IMR-90 (cell line): ENCODE results near the gene DDX20. TPM values are rescaled to one million over a fixed set of nuclear protein-coding genes. Genes with fewer than 3 reads are reported as not detected.

ENCODE experiments used
- ATAC-seq: fragments of 200-7000 bp; cut with Tn5 transposase; 2 replicates; pipeline ENCODE4 v1.9.1; 2020; ENCODE audit warnings: low read depth, mild to moderate bottlenecking, moderate library complexity
- BruUV-seq: library from RNA; stranded (reverse); fragments of 400-500 nt; replicated peaks from 2 replicates; lab custom pipeline; 2021; lab: Mats Ljungman, UMichigan
- CTCF ChIA-PET: fragments of 300-600 bp; formaldehyde crosslinking; extraction: SDS; loops from one replicate; lab custom pipeline; 2021; ENCODE audit warnings: antibody characterized with exemption; lab: Yijun Ruan, JAX
- POLR2A ChIA-PET: fragments of 300-600 bp; sonication (Branson Sonifier 250); formaldehyde crosslinking; loops from one replicate; lab custom pipeline; 2022; ENCODE audit warnings: antibody characterized with exemption; ENCODE audit not compliant: unreplicated experiment; lab: Charles Lee
- DNase-seq: peaks from one replicate; pipeline ENCODE4 v3.0.0; 2013
- H2AFZ ChIP-seq: replicated peaks from 2 replicates; pipeline ENCODE3; 2013; ENCODE audit warnings: low read length, mild to moderate bottlenecking; ENCODE audit not compliant: poor library complexity
- H2AK5ac ChIP-seq: 2 replicates; pipeline ENCODE4 v1.6.1; 2013; ENCODE audit warnings: low read depth, low read length, inconsistent platforms
- H2AK9ac ChIP-seq: replicated peaks from 2 replicates; pipeline ENCODE3; 2013; ENCODE audit warnings: mild to moderate bottlenecking, low read depth, low read length, moderate library complexity; ENCODE audit not compliant: poor library complexity
- H2BK120ac ChIP-seq: 2 replicates; pipeline ENCODE4 v1.6.1; 2013; ENCODE audit warnings: low read depth, low read length, inconsistent platforms
- H2BK15ac ChIP-seq: 3 replicates; pipeline ENCODE4 v1.6.1; 2013; ENCODE audit warnings: low read depth, low read length, inconsistent platforms
- H2BK20ac ChIP-seq: 2 replicates; pipeline ENCODE4 v1.6.1; 2013; ENCODE audit warnings: low read depth, mild to moderate bottlenecking, inconsistent platforms, low read length, moderate library complexity
- H2BK5ac ChIP-seq: 2 replicates; pipeline ENCODE4 v1.6.1; 2013; ENCODE audit warnings: mild to moderate bottlenecking, low read depth, low read length, inconsistent platforms; ENCODE audit not compliant: poor library complexity, severe bottlenecking
- H3K14ac ChIP-seq: replicated peaks from 2 replicates; pipeline ENCODE4 v1.6.1; 2013; ENCODE audit warnings: low read depth, low read length, inconsistent platforms
- H3K18ac ChIP-seq: 2 replicates; pipeline ENCODE4 v1.6.1; 2013; ENCODE audit warnings: low read depth, low read length, control low read depth
- H3K23ac ChIP-seq: 2 replicates; pipeline ENCODE4 v1.6.1; 2013; ENCODE audit warnings: low read depth, low read length, inconsistent platforms
- H3K27ac ChIP-seq: 2 replicates; pipeline ENCODE4 v1.5.1; 2013; ENCODE audit warnings: mild to moderate bottlenecking, control low read depth, low read length; ENCODE audit not compliant: insufficient read depth
- H3K27me3 ChIP-seq: 2 replicates; pipeline ENCODE4 v1.6.1; 2013; ENCODE audit warnings: low read length; ENCODE audit not compliant: control insufficient read depth, insufficient read depth
- H3K36me3 ChIP-seq: 2 replicates; pipeline ENCODE4 v1.6.1; 2013; ENCODE audit warnings: low read length, mixed read lengths; ENCODE audit not compliant: control insufficient read depth, insufficient read depth
- H3K4ac ChIP-seq: 2 replicates; pipeline ENCODE4 v1.6.1; 2013; ENCODE audit warnings: low read depth, low read length, inconsistent platforms
- H3K4me1 ChIP-seq: 2 replicates; pipeline ENCODE4 v1.6.1; 2013; ENCODE audit warnings: low read length, mixed read lengths; ENCODE audit not compliant: control insufficient read depth, insufficient read depth
- H3K4me2 ChIP-seq: 2 replicates; pipeline ENCODE4 v1.6.1; 2013; ENCODE audit warnings: low read depth, mild to moderate bottlenecking, control low read depth, low read length, moderate library complexity
- H3K4me3 ChIP-seq: 2 replicates; pipeline ENCODE4 v1.5.1; 2013; ENCODE audit warnings: low read depth, mild to moderate bottlenecking, control low read depth, low read length, moderate library complexity; ENCODE audit not compliant: insufficient read depth
- H3K56ac ChIP-seq: 2 replicates; pipeline ENCODE4 v1.6.1; 2013; ENCODE audit warnings: low read length, inconsistent platforms; ENCODE audit not compliant: insufficient read depth; ENCODE audit errors: extremely low read depth
- H3K79me1 ChIP-seq, 2 experiments: 2 replicates each; pipeline ENCODE4 v1.6.1; 2013; ENCODE audit warnings: low read length in 2 of 2, inconsistent platforms in 1 of 2, low read depth in 1 of 2
- H3K9ac ChIP-seq: 2 replicates; pipeline ENCODE4 v1.6.1; 2013; ENCODE audit warnings: low read depth, low read length, control low read depth
- H3K9me1 ChIP-seq: 2 replicates; pipeline ENCODE4 v1.6.1; 2013; ENCODE audit warnings: low read length, inconsistent platforms; ENCODE audit not compliant: insufficient read depth
- H3K9me3 ChIP-seq: 2 replicates; pipeline ENCODE4 v1.6.1; 2013; ENCODE audit warnings: low read length; ENCODE audit not compliant: control insufficient read depth, insufficient read depth
- H4K20me1 ChIP-seq: 2 replicates; pipeline ENCODE4 v1.6.1; 2013; ENCODE audit warnings: low read length, inconsistent platforms; ENCODE audit not compliant: insufficient read depth
- H4K5ac ChIP-seq: 2 replicates; pipeline ENCODE4 v1.6.1; 2013; ENCODE audit warnings: mild to moderate bottlenecking, low read depth, low read length, control low read depth
- H4K8ac ChIP-seq, 2 experiments: 2 replicates each; pipeline ENCODE4 v1.6.1; 2013; ENCODE audit warnings: low read depth in 2 of 2, low read length in 2 of 2, control low read depth in 1 of 2, inconsistent platforms in 1 of 2
- H4K91ac ChIP-seq: 2 replicates; pipeline ENCODE4 v1.6.1; 2013; ENCODE audit warnings: low read depth, low read length, inconsistent platforms; ENCODE audit not compliant: insufficient read depth
- CEBPB ChIP-seq: IDR thresholded peaks from 2 replicates; pipeline ENCODE4 v1.6.1; 2012; ENCODE audit warnings: low read depth, low read length, improper control_type of control experiment
- CTCF ChIP-seq: conservative IDR thresholded peaks from 2 replicates; pipeline ENCODE4 v1.5.1; 2012; ENCODE audit warnings: mild to moderate bottlenecking, low read depth, low read length, improper control_type of control experiment
- MAFK ChIP-seq: IDR thresholded peaks from 2 replicates; pipeline ENCODE4 v1.6.1; 2012; ENCODE audit warnings: low read depth, low read length, improper control_type of control experiment
- RAD21 ChIP-seq: IDR thresholded peaks from 2 replicates; pipeline ENCODE4 v1.6.1; 2012; ENCODE audit warnings: low read length, improper control_type of control experiment
- SMC3 ChIP-seq: fragments of 150-350 bp; IDR thresholded peaks from 2 replicates; pipeline ENCODE4 v1.6.1; 2016; ENCODE audit warnings: low read depth, mild to moderate bottlenecking, antibody characterized with exemption, low read length, moderate library complexity
- WGBS, 2 experiments: methylation state at CpG; one replicate each; pipeline versions ENCODE4 v1.1.5 to v1.1.7; 2013; ENCODE audit warnings: missing lambda C conversion rate in 2 of 2; ENCODE audit not compliant: insufficient read length in 1 of 2; ENCODE audit errors: extremely low coverage in 2 of 2; 5-methylcytosine and 5-hydroxymethylcytosine counted together
- dilution Hi-C: fragments of 300-500 bp; cut with HindIII; formaldehyde crosslinking; loops from one replicate; pipeline ENCODE4 v1.14.3; 2018; ENCODE audit warnings: low sequenced_read_pairs; ENCODE audit not compliant: unreplicated experiment
- in situ Hi-C: fragments of 300-500 bp; cut with MboI; formaldehyde crosslinking; loops from 3 replicates; pipeline ENCODE4 v1.14.3; 2019; ENCODE audit warnings: low sequenced_read_pairs, inconsistent platforms, mixed read lengths
- intact Hi-C: fragments of 100-400 bp; cut with micrococcal nuclease; formaldehyde crosslinking; loops from 2 replicates; pipeline ENCODE4 v1.10.0; 2022
- polyA plus RNA-seq, 3 experiments: library from polyadenylated mRNA; depleted of rRNA; stranded (reverse); fragments of >200 nt; gene quantifications; 2 replicates each; pipeline ENCODE4 v1.2.3, GENCODE V29; 2012; ENCODE audit warnings: low replicate concordance in 1 of 3
- total RNA-seq: library from RNA; depleted of rRNA; stranded (reverse); fragments of >200 nt; gene quantifications from 2 replicates; pipeline ENCODE4 v1.2.3, GENCODE V29; 2012

Gene DDX20
- total and polyA plus RNA-seq, 2 of the 4 experiments (the other 2 are of a cell fraction): 5.7 to 10.9 TPM

DNA sequence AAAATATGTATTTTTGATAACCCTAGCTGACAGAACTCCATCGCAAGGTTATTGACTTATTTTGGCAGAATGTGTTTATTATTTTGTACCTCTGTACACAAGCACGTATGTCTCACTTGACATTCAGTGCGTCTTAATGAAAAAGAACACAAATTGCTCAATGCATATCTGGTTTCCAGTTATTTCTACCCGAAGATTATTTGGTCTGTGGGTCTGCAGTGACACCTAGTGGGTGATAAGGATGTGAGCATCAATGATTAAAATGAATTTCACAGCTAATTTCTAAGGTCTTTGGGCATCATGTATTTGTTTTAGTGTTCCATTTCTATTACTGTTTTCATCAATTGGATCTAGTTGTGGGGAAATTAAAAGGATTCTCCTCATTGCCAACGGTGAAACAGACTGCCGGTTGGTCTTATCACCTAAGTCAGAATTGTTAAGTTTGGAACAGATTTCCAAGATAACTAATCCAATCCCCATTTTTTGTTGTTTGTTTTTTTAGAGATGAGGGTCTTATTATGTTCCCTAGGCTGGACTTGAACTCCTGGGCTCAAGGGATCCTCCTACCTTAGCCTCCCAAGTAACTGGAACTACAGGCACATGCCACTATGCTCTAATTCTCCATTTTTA is 13.9 kb downstream of the DDX20 start:
- no CpG with 5 or more reads among the region's 6 CpGs for WGBS, 2 experiments
- H3K79me1 ChIP-seq: peaks cover 4 to 5% of the 10 kb centered on the region in 2 experiments; a peak in 3 of 4 replicates

More for the DNA sequence above, 13.9 kb downstream of the DDX20 start:
- no peak overlapping the region for H4K91ac ChIP-seq
- H2BK20ac ChIP-seq: no peak overlapping the region
- no peak overlapping the region for H2BK120ac ChIP-seq
- in situ Hi-C loops: loop anchor here (5.0 to 10.0 kb wide), 2 partner anchors 287 to 545 kb away; partner anchors contain the start of gene CHI3L2
- H4K8ac ChIP-seq: no peak overlapping the region
- H3K18ac ChIP-seq: no peak overlapping the region
- H3K4me3 ChIP-seq: no peak overlapping the region
- peaks cover 5% of the 10 kb centered on the region for H3K36me3 ChIP-seq
- DNase-seq: peak; percentile 78
- H3K4me1 ChIP-seq: no peaks in the 10 kb centered on the region; the same call in 1 of the 2 replicates
- H2BK5ac ChIP-seq: no peak overlapping the region
- TF ChIP-seq CEBPB: peak; percentile 96
- TF ChIP-seq MAFK: no peak
- TF ChIP-seq CTCF: peak; percentile 90
- peak; percentile 83 for TF ChIP-seq SMC3
- peak; percentile 94 for TF ChIP-seq RAD21
- H3K4me2 ChIP-seq: no peak overlapping the region
- no peak overlapping the region for H3K27ac ChIP-seq
- ATAC-seq: peak; percentile 74
- dilution Hi-C loops: loop anchor here (25.0 kb wide), 1 partner anchor 307 kb away; the partner anchor contains the start of gene C1orf162
- H2AFZ ChIP-seq: no peak overlapping the region
- H4K5ac ChIP-seq: no peak overlapping the region
- H2AK5ac ChIP-seq: no peak overlapping the region
- no peak overlapping the region for H3K56ac ChIP-seq
- no peak overlapping the region for H2BK15ac ChIP-seq
- no peak overlapping the region for H2AK9ac ChIP-seq
- no peaks in the 10 kb centered on the region for H3K9me1 ChIP-seq
- no peaks in the 10 kb centered on the region for H4K20me1 ChIP-seq
- H3K9ac ChIP-seq: no peak overlapping the region
- no peak overlapping the region for H3K23ac ChIP-seq
- ChIA-PET CTCF (interaction anchor here (0.6 to 2.5 kb wide), 8 partner anchors 9 to 288 kb away, joined by 3 to 9 read pairs (median 4); no protein-coding TSS in a partner anchor), POLR2A (interaction anchor here (0.6 kb wide), 1 partner anchor 53 kb away, joined by 3 read pairs; no protein-coding TSS in a partner anchor)
- BruUV-seq: no TSS peak
- no peaks in the 10 kb centered on the region for H3K9me3 ChIP-seq
- no peaks in the 10 kb centered on the region for H3K27me3 ChIP-seq
- no peak overlapping the region for H3K4ac ChIP-seq
- H3K14ac ChIP-seq: no peak overlapping the region
- intact Hi-C loops: loop anchor here (1.0 to 10.0 kb wide), 7 partner anchors 54 to 565 kb away; no protein-coding TSS in a partner anchor
